ENCODE results near the gene ATP1A4. TPM values are rescaled to one million over a fixed set of nuclear protein-coding genes. Genes with fewer than 3 reads are reported as not detected.

Gene ATP1A4
- total RNA-seq, 8 experiments from 2014 or later: 0.17 to 0.57 (median 0.21) TPM; not detected in 2

- in situ Hi-C loops (cut with MboI; ENCODE audit: low pct_unique_long_range_greater_than_20kb in 2 of 9, low sequenced_read_pairs in 9 of 9, unreplicated experiment in 9 of 9): no loop called here
Observed at GRCh38 chr1:160157174-160157573, 5.8 kb downstream of the ATP1A4 start.

GRCh38 chr1:160158031-160158430, 6.6 kb downstream of the ATP1A4 start:
- 67 to 100% (median 90%) methylated on average over 1 to 3 of the region's 3 CpGs; no CpG with 5 or more reads in 2 of the 10 experiments for WGBS, 10 experiments
- ATAC-seq (replicated peaks in 6 of 8): no peak
- Histone ChIP-seq H3K27ac (no peak overlapping the region), H3K4me1 (replicated peaks in 1 of 2) (no peaks in the 10 kb centered on the region), H3K4me3 (no peak overlapping the region)
- in situ Hi-C loops (cut with MboI; ENCODE audit: low pct_unique_long_range_greater_than_20kb in 2 of 9, low sequenced_read_pairs in 9 of 9, unreplicated experiment in 9 of 9): no loop called here

More at GRCh38 chr1:160157174-160157573, 5.8 kb downstream of the ATP1A4 start:
- ATAC-seq (replicated peaks in 6 of 8): no peak
- no peak overlapping the region for H3K4me3 ChIP-seq
- H3K27ac ChIP-seq: no peak overlapping the region
- WGBS, 10 experiments: 48 to 100% (median 81%) methylated on average over 1 to 4 of the region's 4 CpGs; no CpG with 5 or more reads in 1 of the 10 experiments
- H3K4me1 ChIP-seq (replicated peaks in 1 of 2): no peaks in the 10 kb centered on the region

- in situ Hi-C loops (cut with MboI; ENCODE audit: low pct_unique_long_range_greater_than_20kb in 2 of 9, low sequenced_read_pairs in 9 of 9, unreplicated experiment in 9 of 9): no loop called here
- no peak overlapping the region for H3K4me3 ChIP-seq
- no peak overlapping the region for H3K27ac ChIP-seq
- 0 to 94% (median 81%) methylated on average over 1 to 4 of the region's 4 CpGs; no CpG with 5 or more reads in 3 of the 10 experiments for WGBS, 10 experiments
- ATAC-seq (replicated peaks in 6 of 8): no peak
- H3K4me1 ChIP-seq (replicated peaks in 1 of 2): no peaks in the 10 kb centered on the region
Observed at GRCh38 chr1:160158534-160158933, 7.1 kb downstream of the ATP1A4 start.

- Histone ChIP-seq H3K4me3 (no peak overlapping the region), H3K27ac (no peak overlapping the region), H3K4me1 (replicated peaks in 1 of 2) (no peaks in the 10 kb centered on the region)
- in situ Hi-C loops (cut with MboI; ENCODE audit: low pct_unique_long_range_greater_than_20kb in 2 of 9, low sequenced_read_pairs in 9 of 9, unreplicated experiment in 9 of 9): no loop called here
- no peak for ATAC-seq (replicated peaks in 6 of 8)
Observed at GRCh38 chr1:160159846-160160245, 8.4 kb downstream of the ATP1A4 start.

GRCh38 chr1:160161965-160162705, 10.7 kb downstream of the ATP1A4 start:
- peak in 6 of 8 experiments; percentile 24 to 76 (median 70) for ATAC-seq (replicated peaks in 6 of 8)
- Histone ChIP-seq H3K4me3 (no peak overlapping the region), H3K27ac (no peak overlapping the region), H3K4me1 (replicated peaks in 1 of 2) (no peaks in the 10 kb centered on the region)
- whole genome bisulfite sequencing, 10 experiments: 47 to 94% (median 58%) methylated on average over 2 to 6 of the region's 6 CpGs; no CpG with 5 or more reads in 1 of the 10 experiments
- in situ Hi-C loops (cut with MboI; ENCODE audit: low pct_unique_long_range_greater_than_20kb in 2 of 9, low sequenced_read_pairs in 9 of 9, unreplicated experiment in 9 of 9): no loop called here

- Histone ChIP-seq H3K27ac (no peak overlapping the region), H3K4me3 (no peak overlapping the region), H3K4me1 (replicated peaks in 1 of 2) (no peaks in the 10 kb centered on the region)
- ATAC-seq (replicated peaks in 6 of 8): no peak
- in situ Hi-C loops (cut with MboI; ENCODE audit: low pct_unique_long_range_greater_than_20kb in 2 of 9, low sequenced_read_pairs in 9 of 9, unreplicated experiment in 9 of 9): no loop called here
- 17 to 100% (median 91%) methylated on average over 1 to 2 of the region's 2 CpGs; no CpG with 5 or more reads in 1 of the 10 experiments for WGBS, 10 experiments
Observed at GRCh38 chr1:160162931-160163330, 11.5 kb downstream of the ATP1A4 start.

- peaks cover 0 to 2% of the 10 kb centered on the region in 2 donors for H3K4me1 ChIP-seq (replicated peaks in 1 of 2)
- peak in 4 of 8 experiments; percentile 43 to 55 (median 50) for ATAC-seq (replicated peaks in 6 of 8)
- in situ Hi-C loops (cut with MboI; ENCODE audit: low pct_unique_long_range_greater_than_20kb in 2 of 9, low sequenced_read_pairs in 9 of 9, unreplicated experiment in 9 of 9): no loop called here
- 89 to 100% (median 100%) methylated on average over 1 of the region's 1 CpG; no CpG with 5 or more reads in 4 of the 10 experiments for WGBS, 10 experiments
- H3K4me3 ChIP-seq: no peak overlapping the region
- H3K27ac ChIP-seq: no peak overlapping the region
Observed at GRCh38 chr1:160163615-160164014, 12.2 kb downstream of the ATP1A4 start.

GRCh38 chr1:160164121-160164520, 12.7 kb downstream of the ATP1A4 start:
- peaks cover 3 to 5% of the 10 kb centered on the region in 2 donors for H3K4me1 ChIP-seq (replicated peaks in 1 of 2)
- peak in 1 of 8 experiments; percentile 47 for ATAC-seq (replicated peaks in 6 of 8)
- no peak overlapping the region for H3K27ac ChIP-seq
- no peak overlapping the region for H3K4me3 ChIP-seq
- in situ Hi-C loops (cut with MboI; ENCODE audit: low pct_unique_long_range_greater_than_20kb in 2 of 9, low sequenced_read_pairs in 9 of 9, unreplicated experiment in 9 of 9): no loop called here
- WGBS, 10 experiments: 71 to 100% (median 95%) methylated on average over 2 to 10 of the region's 10 CpGs; no CpG with 5 or more reads in 2 of the 10 experiments

- no peak for ATAC-seq (replicated peaks in 6 of 8)
- Histone ChIP-seq H3K27ac (no peak overlapping the region), H3K4me3 (no peak overlapping the region), H3K4me1 (replicated peaks in 1 of 2) (peaks cover 13 to 20% of the 10 kb centered on the region in 2 donors)
- WGBS, 10 experiments: 59 to 100% (median 78%) methylated on average over 2 to 12 of the region's 12 CpGs; no CpG with 5 or more reads in 1 of the 10 experiments
- in situ Hi-C loops (cut with MboI; ENCODE audit: low pct_unique_long_range_greater_than_20kb in 2 of 9, low sequenced_read_pairs in 9 of 9, unreplicated experiment in 9 of 9): no loop called here
Observed at GRCh38 chr1:160166166-160166868, 14.9 kb downstream of the ATP1A4 start.

GRCh38 chr1:160167056-160167455, 15.7 kb downstream of the ATP1A4 start:
- no peak overlapping the region for H3K27ac ChIP-seq
- peaks cover 19 to 27% of the 10 kb centered on the region in 2 donors for H3K4me1 ChIP-seq (replicated peaks in 1 of 2)
- in situ Hi-C loops (cut with MboI; ENCODE audit: low pct_unique_long_range_greater_than_20kb in 2 of 9, low sequenced_read_pairs in 9 of 9, unreplicated experiment in 9 of 9): no loop called here
- H3K4me3 ChIP-seq: no peak overlapping the region
- WGBS, 10 experiments: 83 to 100% (median 93%) methylated on average over 1 to 3 of the region's 4 CpGs; no CpG with 5 or more reads in 6 of the 10 experiments
- ATAC-seq (replicated peaks in 6 of 8): no peak

- Histone ChIP-seq H3K27ac (no peak overlapping the region), H3K4me1 (replicated peaks in 1 of 2) (peaks cover 22 to 31% of the 10 kb centered on the region in 2 donors), H3K4me3 (no peak overlapping the region)
- ATAC-seq (replicated peaks in 6 of 8): no peak
- WGBS, 10 experiments: 69 to 100% (median 92%) methylated on average over 2 to 6 of the region's 6 CpGs; no CpG with 5 or more reads in 2 of the 10 experiments
- in situ Hi-C loops (cut with MboI; ENCODE audit: low pct_unique_long_range_greater_than_20kb in 2 of 9, low sequenced_read_pairs in 9 of 9, unreplicated experiment in 9 of 9): no loop called here
Observed at GRCh38 chr1:160167580-160167979, 16.2 kb downstream of the ATP1A4 start.

- H3K4me3 ChIP-seq: no peak overlapping the region
- 49 to 100% (median 82%) methylated on average over 2 to 5 of the region's 5 CpGs; no CpG with 5 or more reads in 1 of the 10 experiments for WGBS, 10 experiments
- no peak for ATAC-seq (replicated peaks in 6 of 8)
- in situ Hi-C loops (cut with MboI; ENCODE audit: low pct_unique_long_range_greater_than_20kb in 2 of 9, low sequenced_read_pairs in 9 of 9, unreplicated experiment in 9 of 9): no loop called here
- no peak overlapping the region for H3K27ac ChIP-seq
- peaks cover 22 to 31% of the 10 kb centered on the region in 2 donors for H3K4me1 ChIP-seq (replicated peaks in 1 of 2)
Observed at GRCh38 chr1:160168016-160168415, 16.6 kb downstream of the ATP1A4 start.

Data from motor neuron (in vitro differentiated cells).